NCI-H446 treated with DMSO at 0.1 percent for 48 hours (cell line): Measurements from ENCODE around the gene ZNF415.
A peak's percentile ranks its signal among the peaks of the same experiment; 100 is the strongest.
"Not testable (repeated sequence)": the region's sequence is repeated elsewhere in the genome, so short reads cannot be mapped to it uniquely, and the experiment has no call there.

Experiments used
- DNase-seq: peaks from one replicate; lab custom pipeline; 2025; lab: John Stamatoyannopoulos, UW

The ZNF415 gene

GRCh38 chr19:53132141-53132991 lies at the start of gene ZNF415:
Gene ZNF415 (minus strand): TSS chr19:53132910. CDS start chr19:53122676, 10,234 bp downstream.
- DNase-seq, result no peak

GRCh38 chr19:53182202-53182601 lies 49.5 kb upstream of the ZNF415 start:
- DNase-seq, result no peak

GRCh38 chr19:53177986-53178385 lies 45.3 kb upstream of the ZNF415 start:
- DNase-seq, result no peak

- DNase-seq, result no peak
Measured at GRCh38 chr19:53172889-53173288, 40.2 kb upstream of the ZNF415 start.

- DNase-seq, result no peak
Measured at GRCh38 chr19:53165691-53166091, 33.0 kb upstream of the ZNF415 start.

- no peak for DNase-seq
Measured at GRCh38 chr19:53161123-53161522, 28.4 kb upstream of the ZNF415 start.

GRCh38 chr19:53160350-53160749 lies 27.6 kb upstream of the ZNF415 start:
- no peak for DNase-seq

- DNase-seq, result no peak
Measured at GRCh38 chr19:53158119-53158656, 25.5 kb upstream of the ZNF415 start.

GRCh38 chr19:53157626-53158025 lies 24.9 kb upstream of the ZNF415 start:
- no peak for DNase-seq

- DNase-seq, result no peak
Measured at GRCh38 chr19:53156850-53157249, 24.1 kb upstream of the ZNF415 start.

GRCh38 chr19:53147645-53148044 lies 14.9 kb upstream of the ZNF415 start:
- no peak for DNase-seq

- no peak for DNase-seq
Measured at GRCh38 chr19:53140351-53140750, 7.6 kb upstream of the ZNF415 start.

- DNase-seq, result no peak
Measured at GRCh38 chr19:53136432-53136831, 3.7 kb upstream of the ZNF415 start.

- no peak for DNase-seq
Measured at GRCh38 chr19:53131727-53132126, 983 bp downstream of the ZNF415 start.

GRCh38 chr19:53131085-53131590 lies 1.6 kb downstream of the ZNF415 start:
- DNase-seq, result no peak

GRCh38 chr19:53130506-53130905 lies 2.2 kb downstream of the ZNF415 start:
- DNase-seq, result no peak

- not testable (repeated sequence) for DNase-seq
Measured at GRCh38 chr19:53126733-53127526, 5.8 kb downstream of the ZNF415 start.

- DNase-seq, result no peak
Measured at GRCh38 chr19:53123400-53123799, 9.3 kb downstream of the ZNF415 start.

GRCh38 chr19:53112286-53112685 lies 20.4 kb downstream of the ZNF415 start:
- DNase-seq, result no peak

GRCh38 chr19:53109527-53109926 lies 23.2 kb downstream of the ZNF415 start:
- no peak for DNase-seq

- peak; percentile 87 for DNase-seq
Measured at GRCh38 chr19:53103234-53104203, 29.2 kb downstream of the ZNF415 start, which contains the start of gene ZNF160. Gene ZNF160 (minus strand): TSS chr19:53103422. CDS start chr19:53086276, 17,146 bp downstream.
